Activated CD8-positive, alpha-beta memory T cell treated with anti-CD3 and anti-CD28 coated beads for 24 hours (primary cell): ENCODE measurements around the gene AFG1L.
"Not testable (repeated sequence)": the region's sequence is repeated elsewhere in the genome, so short reads cannot be mapped to it uniquely, and the experiment has no call there.

Experiments used
- DNase-seq: peaks from one replicate; pipeline ENCODE4 v3.0.0-alpha.2; 2020

Gene AFG1L

GRCh38 chr6:108526739-108527174, 231.9 kb downstream of the AFG1L start:
- no peak for DNase-seq

- no peak for DNase-seq
These were observed 234.0 kb downstream of the AFG1L start for GRCh38 chr6:108528878-108529277.

GRCh38 chr6:108531332-108531731, 236.5 kb downstream of the AFG1L start:
- no peak for DNase-seq

GRCh38 chr6:108535114-108535742, 240.4 kb downstream of the AFG1L start:
- no peak for DNase-seq

GRCh38 chr6:108535920-108536535, 241.2 kb downstream of the AFG1L start:
- DNase-seq, result not testable (repeated sequence)

GRCh38 chr6:108541843-108542759, 247.2 kb downstream of the AFG1L start:
- peak; percentile 79 for DNase-seq

- DNase-seq, result no peak
These were observed 248.5 kb downstream of the AFG1L start for GRCh38 chr6:108543175-108543940.

- DNase-seq, result no peak
These were observed 249.8 kb downstream of the AFG1L start for GRCh38 chr6:108544606-108545005.

GRCh38 chr6:108546079-108547049, 251.5 kb downstream of the AFG1L start:
- no peak for DNase-seq

GRCh38 chr6:108549241-108549640, 254.4 kb downstream of the AFG1L start:
- no peak for DNase-seq

- no peak for DNase-seq
These were observed 254.9 kb downstream of the AFG1L start for GRCh38 chr6:108549741-108550140.

GRCh38 chr6:108550256-108550655, 255.4 kb downstream of the AFG1L start:
- DNase-seq, result no peak

- no peak for DNase-seq
These were observed 260.7 kb downstream of the AFG1L start for GRCh38 chr6:108555399-108556052.

GRCh38 chr6:108556250-108556649, 261.4 kb downstream of the AFG1L start:
- no peak for DNase-seq

- no peak for DNase-seq
These were observed 262.1 kb downstream of the AFG1L start for GRCh38 chr6:108556866-108557493.

- peak; percentile 87 for DNase-seq
These were observed 262.9 kb downstream of the AFG1L start for GRCh38 chr6:108557494-108558371.

- peak; percentile 95 for DNase-seq
These were observed 263.7 kb downstream of the AFG1L start for GRCh38 chr6:108558372-108559096.

GRCh38 chr6:108559097-108559883, 264.4 kb downstream of the AFG1L start:
- peak; percentile 88 for DNase-seq
